Activated naive CD4-positive, alpha-beta T cell treated with anti-CD3 and anti-CD28 coated beads, Interleukin-2, amount 50 U/mL, for 24 hours (primary cell): ENCODE data around the gene TTC31.

Source experiments
- H3K27ac Mint-ChIP-seq: one replicate; pipeline ENCODE4 v1.8.0; 2021; ENCODE audit warnings: mild to moderate bottlenecking, mixed read lengths
- H3K27me3 Mint-ChIP-seq: one replicate; pipeline ENCODE4 v1.8.0; 2021; ENCODE audit warnings: mixed read lengths
- H3K36me3 Mint-ChIP-seq: one replicate; pipeline ENCODE4 v1.8.0; 2021; ENCODE audit warnings: mixed read lengths
- H3K4me1 Mint-ChIP-seq: one replicate; pipeline ENCODE4 v1.8.0; 2021; ENCODE audit warnings: mixed read lengths
- H3K4me3 Mint-ChIP-seq: one replicate; pipeline ENCODE4 v1.8.0; 2021; ENCODE audit warnings: mild to moderate bottlenecking, mixed read lengths
- H3K9me3 Mint-ChIP-seq: one replicate; pipeline ENCODE4 v1.8.0; 2021; ENCODE audit warnings: mixed read lengths

The TTC31 gene

GRCh38 chr2:74504591-74504990 is 21.7 kb downstream of the TTC31 start:
- Mint-ChIP-seq H3K27me3 (peaks cover 37% of the 10 kb centered on the region), H3K4me1 (peaks cover 51% of the 10 kb centered on the region), H3K27ac (peak overlapping the region; percentile 43), H3K4me3 (peak overlapping the region; percentile 23), H3K36me3 (peaks cover 18% of the 10 kb centered on the region), H3K9me3 (no peaks in the 10 kb centered on the region)

GRCh38 chr2:74505448-74506246 is 22.8 kb downstream of the TTC31 start:
- H3K4me3 Mint-ChIP-seq: peak overlapping the region; percentile 23
- H3K27ac Mint-ChIP-seq: no peak overlapping the region
- H3K9me3 Mint-ChIP-seq: no peaks in the 10 kb centered on the region
- peaks cover 51% of the 10 kb centered on the region for H3K4me1 Mint-ChIP-seq
- H3K27me3 Mint-ChIP-seq: peaks cover 38% of the 10 kb centered on the region
- H3K36me3 Mint-ChIP-seq: peaks cover 18% of the 10 kb centered on the region

- Mint-ChIP-seq H3K27ac (peak within 1 kb of the TSS; percentile 97), H3K27me3 (peaks cover 36% of the 10 kb centered on the region), H3K9me3 (no peaks in the 10 kb centered on the region), H3K4me1 (peaks cover 44% of the 10 kb centered on the region), H3K36me3 (peaks cover 18% of the 10 kb centered on the region), H3K4me3 (peak within 1 kb of the TSS; percentile 94)
Observed at GRCh38 chr2:74507145-74507925, 24.5 kb downstream of the TTC31 start, which contains the start of gene PCGF1. TSS of gene PCGF1 (minus strand) at chr2:74507695. CDS start at chr2:74507668, 27 bp downstream.

- peaks cover 39% of the 10 kb centered on the region for H3K4me1 Mint-ChIP-seq
- peaks cover 18% of the 10 kb centered on the region for H3K36me3 Mint-ChIP-seq
- peak overlapping the region; percentile 97 for H3K27ac Mint-ChIP-seq
- no peaks in the 10 kb centered on the region for H3K9me3 Mint-ChIP-seq
- H3K27me3 Mint-ChIP-seq: peaks cover 36% of the 10 kb centered on the region
- H3K4me3 Mint-ChIP-seq: peak overlapping the region; percentile 94
Observed at GRCh38 chr2:74507926-74508520, 25.1 kb downstream of the TTC31 start.

- H3K36me3 Mint-ChIP-seq: peaks cover 6% of the 10 kb centered on the region
- H3K4me3 Mint-ChIP-seq: no peak overlapping the region
- no peak overlapping the region for H3K27ac Mint-ChIP-seq
Observed at GRCh38 chr2:74510272-74510671, 27.4 kb downstream of the TTC31 start.

GRCh38 chr2:74511104-74511989 is 28.5 kb downstream of the TTC31 start:
- Mint-ChIP-seq H3K36me3 (peaks cover 5% of the 10 kb centered on the region), H3K27ac (no peak overlapping the region), H3K9me3 (no peaks in the 10 kb centered on the region), H3K4me3 (no peak overlapping the region), H3K27me3 (peaks cover 36% of the 10 kb centered on the region), H3K4me1 (peaks cover 31% of the 10 kb centered on the region)

More at GRCh38 chr2:74510272-74510671, 27.4 kb downstream of the TTC31 start:
- no peaks in the 10 kb centered on the region for H3K9me3 Mint-ChIP-seq
- peaks cover 33% of the 10 kb centered on the region for H3K27me3 Mint-ChIP-seq
- peaks cover 26% of the 10 kb centered on the region for H3K4me1 Mint-ChIP-seq

- Mint-ChIP-seq H3K4me1 (peaks cover 25% of the 10 kb centered on the region), H3K9me3 (no peaks in the 10 kb centered on the region), H3K36me3 (peaks cover 6% of the 10 kb centered on the region), H3K27ac (no peak overlapping the region), H3K4me3 (peak overlapping the region; percentile 23), H3K27me3 (peaks cover 46% of the 10 kb centered on the region)
Observed at GRCh38 chr2:74512744-74513604, 30.1 kb downstream of the TTC31 start.

GRCh38 chr2:74513605-74514367 is 30.9 kb downstream of the TTC31 start:
- peaks cover 53% of the 10 kb centered on the region for H3K27me3 Mint-ChIP-seq
- H3K4me3 Mint-ChIP-seq: peak overlapping the region; percentile 23
- H3K4me1 Mint-ChIP-seq: peaks cover 17% of the 10 kb centered on the region
- H3K36me3 Mint-ChIP-seq: peaks cover 6% of the 10 kb centered on the region
- H3K9me3 Mint-ChIP-seq: no peaks in the 10 kb centered on the region
- no peak overlapping the region for H3K27ac Mint-ChIP-seq

GRCh38 chr2:74514368-74515270 is 31.7 kb downstream of the TTC31 start, which contains the start of gene TLX2:
TSS of gene TLX2 (plus strand) at chr2:74514450. CDS start at chr2:74514807, 357 bp downstream.
- Mint-ChIP-seq H3K4me3 (peak within 1 kb of the TSS; percentile 80), H3K36me3 (peaks cover 6% of the 10 kb centered on the region), H3K27me3 (peaks cover 57% of the 10 kb centered on the region), H3K9me3 (no peaks in the 10 kb centered on the region), H3K27ac (no peak within 1 kb of the TSS), H3K4me1 (peaks cover 17% of the 10 kb centered on the region)

- Mint-ChIP-seq H3K4me3 (peak overlapping the region; percentile 80), H3K27me3 (peaks cover 64% of the 10 kb centered on the region), H3K27ac (no peak overlapping the region), H3K9me3 (no peaks in the 10 kb centered on the region), H3K4me1 (peaks cover 17% of the 10 kb centered on the region), H3K36me3 (peaks cover 6% of the 10 kb centered on the region)
Observed at GRCh38 chr2:74515271-74515980, 32.5 kb downstream of the TTC31 start.

- peaks cover 17% of the 10 kb centered on the region for H3K4me1 Mint-ChIP-seq
- peaks cover 61% of the 10 kb centered on the region for H3K27me3 Mint-ChIP-seq
- no peak overlapping the region for H3K27ac Mint-ChIP-seq
- H3K9me3 Mint-ChIP-seq: no peaks in the 10 kb centered on the region
- peak overlapping the region; percentile 79 for H3K4me3 Mint-ChIP-seq
- H3K36me3 Mint-ChIP-seq: peaks cover 6% of the 10 kb centered on the region
Observed at GRCh38 chr2:74515981-74516633, 33.2 kb downstream of the TTC31 start.

- Mint-ChIP-seq H3K9me3 (no peaks in the 10 kb centered on the region), H3K4me1 (peaks cover 17% of the 10 kb centered on the region), H3K36me3 (peaks cover 6% of the 10 kb centered on the region), H3K27ac (peak overlapping the region; percentile 15), H3K4me3 (peak overlapping the region; percentile 79), H3K27me3 (peaks cover 57% of the 10 kb centered on the region)
Observed at GRCh38 chr2:74516650-74517049, 33.8 kb downstream of the TTC31 start.
